Activated naive CD8-positive, alpha-beta T cell treated with anti-CD3 and anti-CD28 coated beads for 36 hours (primary cell): ENCODE results near the gene PRRC2A. TPM values are rescaled to one million over a fixed set of nuclear protein-coding genes. Genes with fewer than 3 reads are reported as not detected.

Experiments used
- DNase-seq: peaks from one replicate; pipeline ENCODE4 v3.0.0; 2021
- H3K27ac Mint-ChIP-seq: one replicate; pipeline ENCODE4 v1.8.0; 2022; ENCODE audit warnings: mild to moderate bottlenecking, moderate library complexity, mixed read lengths
- H3K27me3 Mint-ChIP-seq: one replicate; pipeline ENCODE4 v1.8.0; 2022; ENCODE audit warnings: mild to moderate bottlenecking, mixed read lengths
- H3K36me3 Mint-ChIP-seq: one replicate; pipeline ENCODE4 v1.8.0; 2021; ENCODE audit warnings: mild to moderate bottlenecking, mixed read lengths
- H3K4me1 Mint-ChIP-seq: one replicate; pipeline ENCODE4 v1.8.0; 2021; ENCODE audit warnings: mixed read lengths
- H3K4me3 Mint-ChIP-seq: one replicate; pipeline ENCODE4 v1.8.0; 2022; ENCODE audit warnings: mild to moderate bottlenecking, moderate library complexity, mixed read lengths
- H3K9me3 Mint-ChIP-seq: one replicate; pipeline ENCODE4 v1.8.0; 2022; ENCODE audit warnings: mixed read lengths
- total RNA-seq, 2 experiments: library from RNA; stranded (reverse); gene quantifications; one replicate each; pipeline ENCODE4 v1.2.3, GENCODE V29; 2021

Gene PRRC2A
- 100 to 1,000 TPM; 244 to 252 TPM for total RNA-seq

- peak within 1 kb of the TSS; percentile 97 for H3K27ac Mint-ChIP-seq
- no peak for DNase-seq
- peak within 1 kb of the TSS; percentile 85 for H3K4me3 Mint-ChIP-seq
- peaks cover 35% of the 10 kb centered on the region for H3K4me1 Mint-ChIP-seq
- peaks cover 60% of the 10 kb centered on the region for H3K36me3 Mint-ChIP-seq
- peaks cover 4% of the 10 kb centered on the region for H3K27me3 Mint-ChIP-seq
- H3K9me3 Mint-ChIP-seq: no peaks in the 10 kb centered on the region
Measured at GRCh38 chr6:31620586-31621319, at the start of gene PRRC2A. PRRC2A (plus strand) TSS chr6:31620715; CDS start chr6:31622790, 2,075 bp downstream.

- Mint-ChIP-seq H3K27ac (peak within 1 kb of the TSS; percentile 99), H3K9me3 (no peaks in the 10 kb centered on the region), H3K36me3 (peaks cover 56% of the 10 kb centered on the region), H3K27me3 (no peaks in the 10 kb centered on the region), H3K4me1 (peaks cover 72% of the 10 kb centered on the region), H3K4me3 (peak within 1 kb of the TSS; percentile 93)
- peak; percentile 82 for DNase-seq
Measured at GRCh38 chr6:31572041-31572911, 48.2 kb upstream of the PRRC2A start, which contains the start of gene LTA. LTA (plus strand) TSS chr6:31572289; CDS start chr6:31572743, 454 bp downstream.

- Mint-ChIP-seq H3K9me3 (no peaks in the 10 kb centered on the region), H3K36me3 (peaks cover 61% of the 10 kb centered on the region), H3K27ac (peak overlapping the region; percentile 99), H3K4me1 (peaks cover 66% of the 10 kb centered on the region), H3K27me3 (no peaks in the 10 kb centered on the region), H3K4me3 (peak overlapping the region; percentile 93)
- no peak for DNase-seq
Measured at GRCh38 chr6:31573239-31574105, 47.0 kb upstream of the PRRC2A start.

GRCh38 chr6:31574106-31575061 lies 46.1 kb upstream of the PRRC2A start:
- peaks cover 67% of the 10 kb centered on the region for H3K36me3 Mint-ChIP-seq
- peaks cover 66% of the 10 kb centered on the region for H3K4me1 Mint-ChIP-seq
- H3K27ac Mint-ChIP-seq: peak overlapping the region; percentile 99
- DNase-seq: no peak
- no peaks in the 10 kb centered on the region for H3K27me3 Mint-ChIP-seq
- H3K4me3 Mint-ChIP-seq: peak overlapping the region; percentile 93
- H3K9me3 Mint-ChIP-seq: no peaks in the 10 kb centered on the region

- peaks cover 70% of the 10 kb centered on the region for H3K36me3 Mint-ChIP-seq
- H3K9me3 Mint-ChIP-seq: no peaks in the 10 kb centered on the region
- peak; percentile 83 for DNase-seq
- peaks cover 62% of the 10 kb centered on the region for H3K4me1 Mint-ChIP-seq
- H3K27me3 Mint-ChIP-seq: no peaks in the 10 kb centered on the region
- peak within 1 kb of the TSS; percentile 93 for H3K4me3 Mint-ChIP-seq
- H3K27ac Mint-ChIP-seq: peak within 1 kb of the TSS; percentile 99
Measured at GRCh38 chr6:31575335-31575901, 45.1 kb upstream of the PRRC2A start, which contains the start of gene TNF. TNF (plus strand) TSS chr6:31575565; CDS start chr6:31575742, 177 bp downstream.

- no peaks in the 10 kb centered on the region for H3K9me3 Mint-ChIP-seq
- peak overlapping the region; percentile 93 for H3K4me3 Mint-ChIP-seq
- peaks cover 58% of the 10 kb centered on the region for H3K4me1 Mint-ChIP-seq
- no peaks in the 10 kb centered on the region for H3K27me3 Mint-ChIP-seq
- no peak for DNase-seq
- H3K27ac Mint-ChIP-seq: peak overlapping the region; percentile 99
- peaks cover 76% of the 10 kb centered on the region for H3K36me3 Mint-ChIP-seq
Measured at GRCh38 chr6:31575952-31576685, 44.4 kb upstream of the PRRC2A start.

- H3K4me3 Mint-ChIP-seq: peak overlapping the region; percentile 93
- H3K27ac Mint-ChIP-seq: peak overlapping the region; percentile 99
- peaks cover 51% of the 10 kb centered on the region for H3K4me1 Mint-ChIP-seq
- no peaks in the 10 kb centered on the region for H3K9me3 Mint-ChIP-seq
- H3K36me3 Mint-ChIP-seq: peaks cover 85% of the 10 kb centered on the region
- DNase-seq: no peak
- H3K27me3 Mint-ChIP-seq: no peaks in the 10 kb centered on the region
Measured at GRCh38 chr6:31576897-31577578, 43.5 kb upstream of the PRRC2A start.

- H3K27ac Mint-ChIP-seq: peak overlapping the region; percentile 99
- H3K27me3 Mint-ChIP-seq: no peaks in the 10 kb centered on the region
Measured at GRCh38 chr6:31577579-31577966, 42.9 kb upstream of the PRRC2A start.

GRCh38 chr6:31578184-31579118 lies 42.1 kb upstream of the PRRC2A start:
- peaks cover 52% of the 10 kb centered on the region for H3K4me1 Mint-ChIP-seq
- H3K27ac Mint-ChIP-seq: peak overlapping the region; percentile 92
- no peak for DNase-seq
- no peaks in the 10 kb centered on the region for H3K27me3 Mint-ChIP-seq
- H3K36me3 Mint-ChIP-seq: peaks cover 78% of the 10 kb centered on the region
- peak overlapping the region; percentile 93 for H3K4me3 Mint-ChIP-seq
- no peaks in the 10 kb centered on the region for H3K9me3 Mint-ChIP-seq

More at GRCh38 chr6:31577579-31577966, 42.9 kb upstream of the PRRC2A start:
- Mint-ChIP-seq H3K4me3 (peak overlapping the region; percentile 93), H3K9me3 (no peaks in the 10 kb centered on the region), H3K4me1 (peaks cover 54% of the 10 kb centered on the region), H3K36me3 (peaks cover 83% of the 10 kb centered on the region)
- DNase-seq: no peak

GRCh38 chr6:31579119-31579505 lies 41.4 kb upstream of the PRRC2A start:
- Mint-ChIP-seq H3K27ac (peak overlapping the region; percentile 92), H3K4me3 (peak overlapping the region; percentile 93), H3K27me3 (no peaks in the 10 kb centered on the region), H3K9me3 (no peaks in the 10 kb centered on the region), H3K36me3 (peaks cover 72% of the 10 kb centered on the region), H3K4me1 (peaks cover 49% of the 10 kb centered on the region)
- DNase-seq: no peak

- H3K4me3 Mint-ChIP-seq: peak overlapping the region; percentile 93
- H3K27me3 Mint-ChIP-seq: no peaks in the 10 kb centered on the region
- peak overlapping the region; percentile 92 for H3K27ac Mint-ChIP-seq
- H3K4me1 Mint-ChIP-seq: peaks cover 44% of the 10 kb centered on the region
- H3K36me3 Mint-ChIP-seq: peaks cover 69% of the 10 kb centered on the region
- DNase-seq: no peak
- H3K9me3 Mint-ChIP-seq: no peaks in the 10 kb centered on the region
Measured at GRCh38 chr6:31579546-31580437, 40.7 kb upstream of the PRRC2A start.
